Measurements from ENCODE around the gene RAP2A.

The RAP2A gene

DNA sequence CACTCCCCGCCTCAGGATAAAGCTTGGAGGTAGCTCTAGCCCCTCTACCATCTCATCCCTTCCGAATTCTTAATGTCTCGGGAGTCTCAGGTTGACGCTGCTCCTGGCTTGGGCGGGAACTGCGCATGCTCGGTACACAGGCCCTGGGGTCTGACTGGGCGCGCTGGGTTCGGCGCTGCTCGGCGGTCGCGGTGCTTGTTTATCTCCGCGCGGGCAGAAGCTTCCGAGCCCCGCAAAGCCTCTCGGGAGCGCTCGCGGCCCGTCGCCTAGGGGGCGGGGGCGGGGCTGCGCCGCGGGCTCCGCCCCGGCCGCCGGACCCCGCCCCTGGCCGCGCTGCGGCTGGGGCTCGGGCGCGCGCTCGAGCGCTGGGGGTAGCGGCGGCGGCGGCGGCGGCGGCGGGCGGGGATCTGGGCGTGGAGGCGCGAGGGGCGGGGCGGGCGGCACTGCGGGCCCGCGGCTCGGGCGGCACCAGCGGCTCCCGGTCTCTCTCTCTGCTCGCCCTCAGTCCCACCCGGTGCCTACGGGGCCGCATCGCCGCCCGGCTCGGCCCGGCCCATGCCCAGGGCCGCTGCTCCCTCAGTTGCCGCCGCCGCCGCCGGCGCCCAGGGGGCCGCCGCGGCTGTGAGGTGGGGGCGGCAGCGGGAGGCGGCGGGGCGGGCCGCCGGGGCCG, at the start of gene RAP2A:
RAP2A (plus strand) TSS at position 443 of the 670 bp plus-strand sequence. CDS start 302 bp downstream, outside the sequence.
- DNase-seq (ENCODE audit: low read depth): peak; percentile 91

DNA sequence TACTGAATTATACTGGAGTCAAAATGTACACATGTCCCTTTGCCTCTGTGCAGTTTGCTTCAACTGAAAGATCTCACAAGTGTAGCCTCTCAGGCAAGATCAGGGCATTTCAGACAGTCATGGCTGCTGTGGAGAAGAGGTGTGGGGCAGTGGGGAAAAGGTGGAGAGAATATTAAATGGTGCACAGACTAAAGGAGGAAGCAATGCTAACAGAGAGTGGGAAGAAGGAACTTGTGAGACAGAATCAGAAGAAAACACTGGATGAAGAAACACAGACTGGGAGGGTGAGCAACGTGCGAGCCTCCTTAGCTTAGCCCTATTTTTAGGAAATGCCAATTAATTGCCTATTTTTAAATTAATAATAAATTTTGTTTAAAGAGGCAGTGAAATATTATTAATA, 49.6 kb upstream of the RAP2A start:
- no peak for DNase-seq (ENCODE audit: low read depth)

DNA sequence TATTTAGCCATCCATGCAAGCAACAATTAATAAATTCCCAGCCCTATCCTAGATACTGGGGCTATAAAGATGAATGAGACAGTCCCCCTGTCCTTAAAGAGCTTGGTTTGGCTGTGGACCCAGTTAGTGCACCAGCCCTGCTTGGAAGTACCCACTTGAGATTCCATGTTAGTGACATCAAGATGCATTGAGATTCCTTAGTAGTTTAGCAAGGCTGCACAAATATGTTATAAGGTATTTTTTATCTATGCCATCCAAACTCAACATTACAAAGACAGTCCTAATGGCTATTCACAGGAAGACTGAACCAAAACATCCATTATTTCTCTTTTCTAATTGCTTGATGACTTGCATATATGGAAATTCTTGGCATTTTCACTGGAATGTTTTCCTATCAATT, 48.8 kb upstream of the RAP2A start:
- no peak for DNase-seq (ENCODE audit: low read depth)

DNA sequence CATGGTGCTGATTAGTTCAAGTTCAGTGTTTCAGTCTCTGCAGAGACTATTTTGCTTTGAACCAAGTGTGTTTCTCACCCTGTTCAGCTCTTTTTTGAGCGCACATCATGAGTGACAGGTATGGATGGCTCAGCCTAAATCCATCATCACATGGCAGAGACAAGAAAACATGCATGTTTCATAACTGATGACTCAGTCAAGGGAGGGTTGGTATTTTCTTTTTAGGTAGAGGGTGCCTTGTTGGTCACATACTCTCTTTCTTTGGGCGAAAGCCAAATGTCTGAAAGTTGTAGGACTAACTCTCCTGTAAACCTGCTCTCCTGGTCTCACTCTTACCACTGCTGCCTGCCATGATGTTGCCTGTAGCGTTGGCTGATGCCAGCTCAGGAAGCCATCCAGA, 48.1 kb upstream of the RAP2A start:
- no peak for DNase-seq (ENCODE audit: low read depth)

DNA sequence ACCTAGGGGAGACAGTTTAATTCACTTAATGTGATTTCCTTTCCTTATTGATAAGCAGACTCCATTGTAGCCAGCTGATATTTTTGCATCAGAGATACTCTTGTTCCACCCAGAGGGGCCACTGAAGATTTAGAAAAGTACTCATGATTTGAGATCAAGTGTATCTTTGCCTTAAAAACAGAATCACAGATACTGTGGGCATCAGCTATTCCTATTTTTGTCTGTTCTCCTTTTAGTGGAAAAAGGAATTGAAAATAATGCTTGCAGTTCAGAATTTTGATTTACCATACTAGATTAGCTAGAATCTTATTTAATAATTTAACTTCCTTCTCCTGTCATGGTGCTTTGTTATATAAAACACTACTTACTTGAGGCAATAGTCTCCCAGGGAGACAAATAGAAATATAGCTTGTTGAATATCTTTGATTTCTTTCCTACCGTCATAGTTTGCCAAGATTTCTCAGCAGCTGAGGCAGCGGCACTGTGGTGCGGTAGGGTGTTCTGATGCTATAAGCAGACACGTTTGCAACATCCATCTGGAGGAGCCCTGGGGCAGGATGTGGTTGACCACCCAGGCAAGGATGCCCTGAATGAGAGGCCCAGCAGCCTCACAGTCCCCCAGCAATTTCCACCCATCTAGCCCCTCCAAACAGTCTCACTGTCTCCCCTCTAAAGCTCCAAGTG, 47.0 kb upstream of the RAP2A start:
- no peak for DNase-seq (ENCODE audit: low read depth)

DNA sequence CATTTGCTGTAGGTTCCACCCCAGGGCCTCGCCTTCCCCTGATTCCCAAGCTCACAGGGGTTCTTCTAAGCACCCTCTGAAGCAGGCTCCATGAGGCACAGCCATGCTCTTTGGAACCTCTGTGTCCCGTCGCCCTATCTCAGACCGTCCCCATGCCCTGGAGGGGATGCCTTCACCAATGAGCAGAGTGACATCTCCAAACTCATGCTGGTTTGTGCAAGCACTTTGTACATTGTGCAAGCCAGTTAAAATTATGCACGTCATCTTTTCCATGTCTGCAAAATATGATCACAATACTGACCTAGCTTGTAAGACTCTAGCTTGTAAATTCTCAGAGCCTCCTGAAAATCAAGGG, 46.5 kb upstream of the RAP2A start:
- DNase-seq (ENCODE audit: low read depth): no peak

DNA sequence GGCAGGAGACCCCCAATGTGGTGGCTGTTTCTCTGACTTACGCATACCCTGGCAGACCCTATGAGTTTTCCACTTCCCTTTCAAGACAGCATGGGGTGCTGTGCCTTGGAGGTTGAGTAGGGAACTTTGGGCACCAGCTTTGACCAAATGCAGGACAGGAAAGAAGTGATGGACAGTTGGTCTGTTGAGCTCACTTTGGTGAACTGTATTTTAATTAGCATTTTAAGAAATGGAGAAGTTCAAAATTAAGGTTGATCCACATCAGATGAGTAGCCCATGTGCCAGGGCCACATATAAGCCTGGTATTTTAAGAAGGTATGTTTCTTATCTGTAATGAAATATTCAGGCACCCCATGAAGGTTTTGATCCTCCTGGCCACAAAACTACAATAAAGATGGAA, 46.1 kb upstream of the RAP2A start:
- no peak for DNase-seq (ENCODE audit: low read depth)

DNA sequence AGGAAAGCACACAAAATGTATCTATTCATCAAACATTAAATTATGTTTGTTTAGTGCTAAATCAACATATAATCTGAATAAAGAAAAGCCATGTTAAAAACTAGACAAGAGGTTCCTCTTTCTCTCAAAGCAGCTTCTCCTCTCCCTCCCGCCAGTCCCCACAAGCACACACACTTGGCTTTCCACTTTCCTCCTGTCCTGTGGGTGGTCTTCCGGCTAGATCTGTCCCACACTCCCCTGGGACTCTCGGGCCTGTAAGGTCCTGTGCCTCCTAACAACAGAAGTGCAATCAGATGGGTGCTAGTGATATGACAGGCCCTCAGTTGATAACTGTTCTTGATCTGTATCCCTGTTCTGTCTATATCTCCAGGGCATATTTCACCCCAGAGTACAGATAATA, 45.6 kb upstream of the RAP2A start:
- no peak for DNase-seq (ENCODE audit: low read depth)

DNA sequence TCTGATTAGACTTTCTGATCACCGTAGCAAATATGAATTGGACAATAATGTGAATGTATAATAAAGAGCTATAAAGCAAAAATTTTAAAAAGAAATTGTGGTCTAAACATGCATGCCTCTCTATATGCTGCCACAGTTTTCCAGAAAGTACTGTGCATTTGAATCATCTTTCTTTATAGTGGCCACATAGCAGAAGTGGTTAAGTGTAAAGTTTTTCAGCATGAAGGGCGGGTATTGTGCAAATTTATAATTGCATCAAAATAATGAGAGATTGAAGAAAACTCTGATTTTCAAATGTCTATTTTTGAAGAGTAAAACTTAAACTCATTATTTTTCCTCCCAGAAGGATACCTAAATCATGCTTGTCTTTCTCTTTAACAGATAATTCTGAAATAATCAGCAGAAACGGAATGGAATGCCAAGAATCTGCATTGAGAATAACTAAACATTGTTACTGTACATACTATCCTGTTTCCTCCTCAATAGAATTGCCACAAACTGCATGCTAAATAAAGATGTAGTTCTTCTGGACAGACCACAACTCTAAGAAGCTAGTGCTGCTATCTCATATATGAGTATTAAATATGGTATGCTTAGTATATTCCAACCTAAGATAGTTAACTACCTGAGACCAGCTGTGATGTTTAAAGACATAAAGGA, 42.9 kb upstream of the RAP2A start:
- peak; percentile 4 for DNase-seq (ENCODE audit: low read depth)

DNA sequence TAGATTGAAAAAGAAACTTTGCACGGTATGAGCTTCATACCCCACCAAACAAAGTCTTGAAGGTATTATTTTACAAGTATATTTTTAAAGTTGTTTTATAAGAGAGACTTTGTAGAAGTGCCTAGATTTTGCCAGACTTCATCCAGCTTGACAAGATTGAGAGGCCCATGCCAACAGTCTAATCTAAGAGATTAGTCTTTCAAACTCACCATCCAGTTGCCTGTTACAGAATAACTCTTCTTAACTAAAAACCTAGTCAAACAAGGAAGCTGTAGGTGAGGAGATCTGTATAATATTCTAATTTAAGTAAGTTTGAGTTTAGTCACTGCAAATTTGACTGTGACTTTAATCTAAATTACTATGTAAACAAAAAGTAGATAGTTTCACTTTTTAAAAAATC, 41.9 kb upstream of the RAP2A start:
- no peak for DNase-seq (ENCODE audit: low read depth)

DNA sequence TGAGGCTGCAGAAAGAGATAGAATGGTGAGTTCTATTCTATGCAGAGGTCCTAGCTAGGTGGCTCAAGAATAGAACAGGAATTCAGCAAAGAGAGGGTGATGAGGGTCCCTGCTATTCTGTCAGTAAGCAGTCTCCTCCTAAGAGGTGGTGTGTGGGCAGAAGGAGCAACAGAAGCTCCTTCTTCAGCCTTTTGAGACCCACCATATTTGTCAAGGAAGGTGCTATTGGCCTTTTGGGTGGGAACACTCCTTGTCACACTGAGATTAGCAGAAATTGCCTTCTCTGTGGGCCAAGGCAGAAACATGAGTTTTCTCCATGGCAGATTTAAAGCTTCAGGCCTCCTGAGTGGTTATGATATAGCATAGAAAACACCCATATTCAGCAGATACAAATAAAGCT, 39.4 kb upstream of the RAP2A start:
- no peak for DNase-seq (ENCODE audit: low read depth)

DNA sequence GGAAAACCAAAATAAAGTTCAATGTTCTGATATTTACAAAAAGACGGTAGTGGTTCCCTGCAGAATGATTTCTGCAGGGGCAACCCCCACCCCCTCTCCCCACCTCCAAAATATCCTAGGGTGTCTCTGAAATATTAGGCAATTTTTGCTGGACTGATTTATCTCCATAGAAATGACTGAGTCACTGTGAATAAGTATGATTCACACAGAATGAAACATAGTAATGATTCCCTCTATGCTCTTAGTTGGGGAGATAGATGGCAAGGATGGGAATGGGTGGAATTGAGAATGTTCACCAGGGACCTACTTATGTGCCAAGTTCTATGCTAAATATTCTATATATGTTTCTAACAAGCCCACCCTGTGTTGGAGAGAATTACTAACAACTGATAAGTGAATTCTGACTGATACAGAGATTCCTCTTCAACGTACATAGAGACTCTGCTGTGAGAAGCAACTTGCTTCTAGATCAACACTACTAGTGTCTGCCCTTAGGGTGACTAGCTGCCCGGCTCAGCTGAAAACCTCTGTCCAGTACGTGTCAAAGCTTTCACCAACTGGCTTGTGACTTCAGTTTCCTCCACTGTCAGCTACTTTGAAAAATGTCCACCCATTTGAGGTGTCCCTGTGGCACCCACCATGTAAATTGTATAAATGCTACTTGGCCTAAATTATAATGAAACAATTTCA, 38.4 kb upstream of the RAP2A start:
- DNase-seq (ENCODE audit: low read depth): peak; percentile 70

DNA sequence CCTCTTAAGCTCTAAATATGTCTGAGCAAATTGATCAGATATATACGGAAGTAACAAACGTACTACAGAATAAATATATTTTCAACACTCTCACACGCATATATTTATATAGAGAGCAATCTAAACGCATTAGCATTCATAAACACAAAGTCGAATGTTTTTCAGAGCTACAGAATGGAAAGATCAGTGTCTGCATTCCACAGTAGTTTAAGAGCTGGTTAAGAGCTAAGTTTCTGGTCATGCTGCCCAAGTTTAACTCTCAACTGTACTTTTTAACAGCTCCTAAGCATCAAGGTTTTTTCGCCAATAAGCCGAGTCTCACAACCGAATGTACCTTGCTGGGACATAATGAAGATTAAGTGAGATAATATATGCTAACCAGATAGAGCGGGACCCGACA, 36.7 kb upstream of the RAP2A start:
- DNase-seq (ENCODE audit: low read depth): no peak

DNA sequence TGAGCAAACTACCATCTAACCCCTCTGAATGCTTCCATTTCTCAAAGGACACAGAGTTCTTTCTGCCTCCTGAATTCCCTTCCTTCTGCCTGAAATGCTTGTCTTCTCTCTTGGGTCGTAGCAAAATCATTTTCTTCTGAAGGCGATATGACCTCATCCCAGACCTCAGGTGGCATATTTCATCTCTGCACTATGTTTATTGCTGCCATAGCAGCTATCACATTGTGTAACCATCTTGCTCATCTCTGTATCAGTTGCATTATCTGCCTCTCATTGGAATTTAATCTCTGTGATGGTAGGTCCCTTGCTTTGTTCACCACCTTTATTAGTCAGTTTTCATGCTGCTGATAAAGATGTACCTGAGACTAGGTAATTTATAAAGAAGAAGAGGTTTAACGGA, 32.5 kb upstream of the RAP2A start:
- DNase-seq (ENCODE audit: low read depth): no peak

DNA sequence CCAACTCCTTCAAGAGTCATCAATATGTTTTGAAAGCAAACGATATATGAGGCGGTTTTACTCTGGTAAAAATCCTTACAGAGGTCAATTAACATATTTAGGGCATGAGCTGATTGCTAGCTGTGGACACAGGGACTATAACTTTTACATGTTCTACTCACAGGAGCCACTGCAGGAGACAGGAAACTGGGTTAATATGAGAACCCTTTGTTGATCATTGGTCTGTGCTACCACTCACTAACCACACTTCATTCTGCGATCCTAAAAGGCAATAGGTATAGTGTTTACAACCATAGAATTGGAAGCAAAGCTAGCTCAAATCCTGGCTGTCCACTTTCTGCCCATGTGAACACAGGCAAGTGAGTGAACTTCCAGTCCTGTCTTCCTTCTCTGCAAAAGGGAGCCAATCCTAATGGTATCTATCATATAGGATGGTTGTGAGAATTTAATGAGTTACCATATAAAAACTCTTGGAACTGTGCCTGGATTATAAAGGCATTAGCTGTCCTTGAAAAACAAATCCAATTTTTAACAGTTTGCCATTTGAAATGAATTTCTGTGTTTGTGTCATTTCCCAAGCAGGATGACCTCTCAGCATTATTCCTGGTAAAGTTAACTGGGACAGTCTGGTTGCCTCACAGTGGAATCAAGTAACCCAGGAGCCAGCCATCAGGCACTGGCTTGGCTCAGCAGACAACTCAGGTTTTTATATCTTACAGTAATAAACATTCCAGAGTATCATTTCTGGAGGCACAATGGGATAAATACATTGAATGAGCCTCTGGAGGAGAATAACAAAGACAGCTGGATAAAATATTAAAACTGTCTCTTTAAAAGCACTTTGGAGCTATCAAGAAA, 29.8 kb upstream of the RAP2A start:
- peak; percentile 5 for DNase-seq (ENCODE audit: low read depth)

DNA sequence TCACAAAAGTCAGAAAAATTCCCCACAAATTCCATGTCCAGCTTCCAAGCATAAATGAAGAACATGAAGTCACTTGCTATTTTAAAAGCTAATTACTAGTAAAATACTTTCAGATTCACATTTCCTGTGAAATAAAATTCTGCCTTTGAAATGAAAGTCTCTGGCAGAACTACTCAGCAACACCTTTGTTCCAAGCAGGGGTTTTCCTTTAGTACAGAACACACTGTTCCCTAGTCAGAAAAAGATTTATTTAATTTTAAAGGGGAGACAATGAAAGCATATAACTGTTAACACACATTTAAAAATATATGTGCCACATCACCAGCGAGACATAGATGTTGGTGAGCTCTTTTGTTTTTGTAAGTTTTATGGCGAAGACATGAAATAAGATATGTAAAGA, 26.4 kb upstream of the RAP2A start:
- DNase-seq (ENCODE audit: low read depth): no peak

DNA sequence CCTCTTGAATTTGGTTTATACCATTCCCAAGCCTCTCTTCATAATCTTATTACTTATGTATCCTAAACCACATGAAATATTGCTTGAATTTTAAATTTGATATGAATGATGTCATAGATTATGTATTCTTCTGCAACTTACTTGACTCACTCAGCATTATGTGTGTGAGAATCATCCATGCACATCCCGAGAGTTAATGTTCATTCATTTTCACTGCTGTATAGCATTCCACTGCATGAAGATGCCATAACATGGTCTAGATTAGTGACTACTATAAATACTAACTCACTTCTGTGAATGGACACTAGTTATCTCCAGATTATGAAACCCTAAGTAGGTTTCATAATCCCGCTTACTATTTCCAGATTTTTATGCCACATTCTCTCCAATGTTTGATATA, 25.0 kb upstream of the RAP2A start:
- DNase-seq (ENCODE audit: low read depth): no peak

DNA sequence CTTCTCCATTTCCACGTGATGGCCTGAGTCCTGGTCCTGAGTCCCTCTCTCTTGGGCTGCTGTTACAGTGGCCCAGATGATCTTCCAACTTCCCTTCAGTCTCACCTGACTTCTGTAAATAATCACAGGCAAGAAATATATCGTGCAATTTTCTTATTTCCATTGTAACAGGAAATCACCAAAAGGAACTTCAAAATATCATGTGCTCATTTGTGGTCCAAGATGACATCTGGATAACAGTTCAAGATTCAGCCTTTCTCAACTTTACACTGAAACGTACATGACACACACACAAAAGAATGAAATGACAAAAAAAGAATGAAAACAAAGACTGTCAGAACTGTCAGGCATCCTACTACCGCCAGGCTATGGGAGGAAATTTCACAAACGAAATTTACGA, 22.0 kb upstream of the RAP2A start:
- DNase-seq (ENCODE audit: low read depth): no peak

DNA sequence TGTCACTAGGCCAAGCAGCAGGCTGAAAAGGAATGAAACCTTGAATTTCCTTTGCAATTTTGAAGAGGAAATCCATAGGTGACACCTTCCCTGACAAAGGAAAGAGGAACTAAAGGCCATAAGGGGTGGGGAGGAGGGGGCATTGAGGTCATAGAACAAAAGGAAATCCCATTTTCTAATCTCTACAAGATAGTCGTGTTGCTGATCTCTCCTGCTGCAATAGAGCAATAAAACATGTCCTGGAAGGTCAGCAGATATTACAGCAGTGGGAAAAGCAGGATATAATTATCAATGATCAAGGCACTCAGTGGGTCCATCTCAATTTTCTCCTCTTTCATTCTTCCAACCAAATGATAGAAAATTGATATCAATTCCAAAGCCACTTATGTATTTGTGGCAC, 20.3 kb upstream of the RAP2A start:
- DNase-seq (ENCODE audit: low read depth): no peak

DNA sequence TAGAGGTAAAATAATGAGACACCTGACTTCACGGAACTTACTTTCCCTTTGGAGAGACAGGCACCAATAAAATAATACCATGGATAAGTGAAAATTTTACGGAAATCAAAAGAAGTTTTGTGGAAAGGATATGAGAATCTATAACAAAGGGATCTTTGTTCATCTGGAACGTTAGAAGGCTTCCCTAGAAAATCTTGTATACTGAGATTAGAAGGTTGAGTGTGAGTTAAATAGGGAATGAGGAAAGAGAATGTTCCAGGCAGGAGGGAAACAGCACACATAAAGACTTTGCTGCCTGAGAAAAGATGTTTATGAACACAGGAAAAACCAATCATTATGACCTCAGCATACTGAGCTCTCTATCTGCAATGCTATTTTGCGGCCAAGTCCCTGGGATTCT, 19.6 kb upstream of the RAP2A start:
- DNase-seq (ENCODE audit: low read depth): no peak

DNA sequence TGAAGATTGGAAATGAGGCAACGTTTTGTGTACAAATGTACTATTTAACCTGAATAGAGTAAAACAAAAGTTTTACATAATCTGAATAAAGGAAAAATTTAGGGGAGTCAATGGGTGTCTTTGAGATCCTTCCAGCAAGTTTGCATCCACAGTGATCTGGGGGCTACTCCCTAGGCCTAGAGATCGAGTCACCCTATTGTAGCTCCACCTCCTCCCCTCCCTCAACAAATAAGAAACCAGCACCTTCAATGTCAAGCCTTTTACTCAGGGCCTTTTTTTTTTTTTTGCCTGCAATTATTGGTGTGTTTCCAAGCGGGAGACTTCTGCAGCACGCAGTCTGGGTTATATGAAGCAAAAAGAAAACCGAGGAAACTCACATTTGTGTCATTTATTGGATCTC, 16.3 kb upstream of the RAP2A start:
- DNase-seq (ENCODE audit: low read depth): no peak

Data from ELR (cell line).